Fibroblast of skin of left quadriceps (primary cell): ENCODE measurements around the gene UNC5A.
"Not testable (repeated sequence)": the region's sequence is repeated elsewhere in the genome, so short reads cannot be mapped to it uniquely, and the experiment has no call there.

Experiments used
- DNase-seq, 2 experiments: peaks; one replicate each; pipeline ENCODE4 v3.0.0-alpha.2; 2013; ENCODE audit warnings: low read depth in 2 of 2

UNC5A gene

DNA sequence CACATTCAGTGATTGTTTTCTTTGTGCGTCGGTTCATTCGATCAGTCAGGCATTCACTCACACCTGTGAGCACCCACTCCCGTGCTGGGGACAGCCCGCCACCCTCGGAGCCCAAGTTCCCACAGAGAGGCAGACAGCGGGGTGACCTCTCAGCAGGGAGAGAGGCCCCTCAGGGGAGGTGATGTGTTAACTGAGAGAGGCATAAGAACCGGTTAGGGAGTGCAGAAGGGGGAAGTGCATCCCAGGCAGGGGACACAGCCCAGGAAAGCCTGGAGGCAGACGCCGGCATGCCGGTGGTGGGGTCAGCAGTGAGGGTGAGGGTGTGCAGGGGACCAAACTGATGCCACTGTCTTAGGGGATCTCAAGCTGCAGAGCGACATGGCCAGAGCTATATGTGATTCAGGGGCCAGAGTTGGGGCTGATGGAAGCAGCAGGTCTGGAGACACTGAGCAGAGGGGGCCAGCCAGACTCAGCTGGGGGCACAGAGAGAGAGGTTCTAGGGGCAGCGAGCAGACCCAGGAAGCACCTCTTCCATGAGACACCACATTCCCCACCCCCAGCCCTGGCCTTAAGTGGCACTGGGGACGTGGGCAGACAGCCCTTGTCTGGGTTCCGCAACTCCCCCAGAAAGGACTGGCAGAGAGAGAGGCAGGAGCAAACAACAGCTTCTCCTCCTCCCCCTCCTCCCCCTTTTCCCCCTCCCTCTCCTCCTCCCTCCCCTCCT is 52.8 kb downstream of the UNC5A start:
- DNase-seq: no peak

- no peak for DNase-seq
Measured at GRCh38 chr5:176863765-176864098, 53.4 kb downstream of the UNC5A start.

GRCh38 chr5:176864755-176865154 is 54.4 kb downstream of the UNC5A start:
- DNase-seq: no peak

GRCh38 chr5:176865964-176866363 is 55.6 kb downstream of the UNC5A start:
- no peak for DNase-seq

DNA sequence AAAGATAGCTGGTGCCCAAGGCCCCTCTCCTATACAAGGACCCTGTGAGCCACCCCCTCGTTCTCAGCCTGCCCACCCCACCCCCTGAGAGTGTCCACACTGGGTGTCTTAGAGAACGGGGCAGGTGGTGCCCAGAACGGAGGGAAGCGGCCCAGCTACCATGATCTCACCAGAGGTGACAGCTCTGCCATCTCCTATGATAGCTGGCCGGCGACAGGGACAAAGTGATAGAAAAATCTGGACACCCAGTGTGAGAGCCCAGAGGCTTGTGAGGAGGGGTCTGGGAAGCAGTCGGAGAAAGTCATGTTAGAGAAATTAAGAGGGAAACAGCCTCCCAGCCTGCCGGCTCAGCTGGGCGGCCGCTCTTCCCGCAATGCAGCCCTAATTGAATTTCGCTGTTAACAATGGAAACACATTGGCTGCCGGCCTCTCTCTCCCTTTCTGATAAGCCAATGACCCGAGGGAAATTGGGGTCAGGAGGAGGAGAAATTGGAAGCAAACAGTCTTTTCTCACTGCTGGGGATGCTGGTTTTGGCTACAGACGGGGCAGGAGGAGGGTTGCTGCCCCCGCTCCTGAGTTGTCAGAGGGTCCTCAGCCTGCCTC is 56.5 kb downstream of the UNC5A start:
- DNase-seq: no peak

GRCh38 chr5:176868126-176868525 is 57.8 kb downstream of the UNC5A start:
- DNase-seq: no peak

DNA sequence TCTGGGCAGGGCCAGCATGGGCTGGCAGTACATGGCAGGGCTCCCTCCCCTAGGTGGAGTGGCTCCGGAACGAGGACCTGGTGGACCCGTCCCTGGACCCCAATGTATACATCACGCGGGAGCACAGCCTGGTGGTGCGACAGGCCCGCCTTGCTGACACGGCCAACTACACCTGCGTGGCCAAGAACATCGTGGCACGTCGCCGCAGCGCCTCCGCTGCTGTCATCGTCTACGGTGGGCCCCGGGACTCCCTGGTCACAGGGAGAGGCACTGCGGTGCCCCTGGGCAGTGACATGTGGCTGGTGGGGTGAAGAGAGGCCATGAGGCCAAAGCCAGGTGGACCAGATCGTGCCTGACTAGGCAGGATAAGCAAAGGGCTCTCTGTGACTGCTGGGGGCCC is 58.4 kb downstream of the UNC5A start:
- DNase-seq: no peak

DNA sequence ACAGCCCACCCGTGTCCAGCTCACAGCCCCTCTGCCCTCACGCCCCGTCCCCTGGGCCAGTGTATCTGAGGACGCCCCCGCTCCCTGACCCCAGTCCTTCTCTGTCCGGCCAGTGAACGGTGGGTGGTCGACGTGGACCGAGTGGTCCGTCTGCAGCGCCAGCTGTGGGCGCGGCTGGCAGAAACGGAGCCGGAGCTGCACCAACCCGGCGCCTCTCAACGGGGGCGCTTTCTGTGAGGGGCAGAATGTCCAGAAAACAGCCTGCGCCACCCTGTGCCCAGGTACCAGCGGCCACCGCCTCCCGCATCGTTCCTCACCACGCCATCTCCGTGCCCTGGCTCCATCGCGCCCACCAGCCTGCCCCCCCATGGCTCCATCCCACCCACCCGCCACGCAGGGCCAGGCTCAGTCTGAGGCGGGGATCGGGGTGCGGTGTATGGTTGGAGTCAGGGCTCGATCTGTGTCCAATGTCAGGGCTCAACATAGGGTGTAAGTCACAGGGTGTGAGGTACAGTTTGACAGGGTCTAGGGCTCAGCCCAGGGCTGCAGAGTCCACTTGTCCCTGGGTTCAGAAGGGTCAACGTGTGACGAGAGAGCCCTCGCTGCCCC is 59.2 kb downstream of the UNC5A start:
- no peak for DNase-seq

GRCh38 chr5:176870110-176870591 is 59.8 kb downstream of the UNC5A start:
- DNase-seq: no peak

DNA sequence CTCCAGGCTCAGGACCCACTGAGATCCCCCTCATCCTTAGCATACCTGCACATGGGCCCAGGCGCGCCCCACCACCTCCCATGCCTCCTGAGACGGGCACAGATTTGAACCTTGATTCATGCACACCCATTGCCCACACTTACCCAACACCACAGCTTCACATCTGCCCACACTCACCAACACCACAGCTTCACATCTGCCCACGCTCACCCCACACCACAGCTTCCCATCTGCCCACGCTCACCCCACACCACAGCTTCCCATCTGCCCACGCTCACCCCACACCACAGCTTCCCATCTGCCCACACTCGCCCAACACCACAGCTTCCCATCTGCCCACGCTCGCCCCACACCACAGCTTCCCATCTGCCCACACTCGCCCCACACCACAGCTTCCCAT is 60.3 kb downstream of the UNC5A start:
- DNase-seq: not testable (repeated sequence)

DNA sequence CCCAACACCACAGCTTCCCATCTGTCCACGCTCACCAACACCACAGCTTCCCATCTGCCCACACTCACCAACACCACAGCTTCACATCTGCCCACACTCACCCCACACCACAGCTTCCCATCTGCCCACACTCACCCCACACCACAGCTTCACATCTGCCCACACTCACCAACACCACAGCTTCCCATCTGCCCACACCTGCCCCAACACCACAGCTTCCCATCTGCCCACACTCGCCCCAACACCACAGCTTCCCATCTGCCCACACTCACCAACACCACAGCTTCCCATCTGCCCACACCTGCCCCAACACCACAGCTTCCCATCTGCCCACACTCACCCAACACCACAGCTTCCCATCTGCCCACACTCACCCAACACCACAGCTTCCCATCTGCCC is 62.2 kb downstream of the UNC5A start:
- DNase-seq: not testable (repeated sequence)

- not testable (repeated sequence) for DNase-seq
Measured at GRCh38 chr5:176873011-176873410, 62.7 kb downstream of the UNC5A start.

GRCh38 chr5:176873541-176874172 is 63.3 kb downstream of the UNC5A start:
- no peak for DNase-seq

DNA sequence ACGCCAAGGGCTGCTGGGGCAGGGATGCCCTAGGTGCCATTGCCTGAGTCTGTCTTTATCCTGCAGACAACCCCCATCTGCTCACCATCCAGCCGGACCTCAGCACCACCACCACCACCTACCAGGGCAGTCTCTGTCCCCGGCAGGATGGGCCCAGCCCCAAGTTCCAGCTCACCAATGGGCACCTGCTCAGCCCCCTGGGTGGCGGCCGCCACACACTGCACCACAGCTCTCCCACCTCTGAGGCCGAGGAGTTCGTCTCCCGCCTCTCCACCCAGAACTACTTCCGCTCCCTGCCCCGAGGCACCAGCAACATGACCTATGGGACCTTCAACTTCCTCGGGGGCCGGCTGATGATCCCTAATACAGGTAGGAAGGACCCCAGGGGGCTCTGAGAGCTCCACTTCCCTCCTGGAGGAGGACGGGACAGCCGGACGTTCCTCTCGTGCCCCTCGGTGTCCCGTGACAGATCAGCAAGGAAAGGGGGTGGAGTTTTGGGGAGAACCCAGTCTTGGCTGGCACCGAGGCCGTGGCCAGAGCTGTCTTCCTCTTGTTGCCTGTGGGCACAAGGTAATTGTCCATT is 63.9 kb downstream of the UNC5A start:
- DNase-seq: no peak

DNA sequence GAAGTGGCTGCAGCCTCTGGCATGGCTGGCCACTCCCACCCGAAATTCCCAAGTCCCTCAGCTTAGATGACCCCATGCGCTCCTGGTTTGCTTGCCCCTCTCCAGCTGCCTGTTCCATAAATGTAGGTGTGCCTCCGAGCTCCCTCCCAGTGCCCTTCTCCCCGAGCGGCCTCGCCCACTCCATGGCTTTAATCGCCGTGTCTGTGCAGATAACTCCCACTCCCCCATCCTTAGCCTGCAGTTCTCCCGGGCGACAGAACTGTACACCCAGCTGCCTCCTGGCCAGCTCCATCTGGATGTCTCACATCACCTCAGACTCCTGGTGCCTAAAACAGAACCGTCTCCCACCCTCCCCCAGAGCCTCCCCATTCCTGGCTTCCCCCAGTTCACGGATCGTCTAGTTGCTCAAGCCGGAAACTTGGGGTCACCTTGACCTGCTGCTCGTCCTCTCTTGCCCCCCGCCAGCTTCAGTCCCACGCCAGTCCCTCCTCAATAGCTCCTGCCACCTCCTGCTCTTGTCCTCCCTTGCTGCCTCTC is 64.7 kb downstream of the UNC5A start:
- no peak for DNase-seq

GRCh38 chr5:176875783-176876505 is 65.6 kb downstream of the UNC5A start:
- no peak for DNase-seq

DNA sequence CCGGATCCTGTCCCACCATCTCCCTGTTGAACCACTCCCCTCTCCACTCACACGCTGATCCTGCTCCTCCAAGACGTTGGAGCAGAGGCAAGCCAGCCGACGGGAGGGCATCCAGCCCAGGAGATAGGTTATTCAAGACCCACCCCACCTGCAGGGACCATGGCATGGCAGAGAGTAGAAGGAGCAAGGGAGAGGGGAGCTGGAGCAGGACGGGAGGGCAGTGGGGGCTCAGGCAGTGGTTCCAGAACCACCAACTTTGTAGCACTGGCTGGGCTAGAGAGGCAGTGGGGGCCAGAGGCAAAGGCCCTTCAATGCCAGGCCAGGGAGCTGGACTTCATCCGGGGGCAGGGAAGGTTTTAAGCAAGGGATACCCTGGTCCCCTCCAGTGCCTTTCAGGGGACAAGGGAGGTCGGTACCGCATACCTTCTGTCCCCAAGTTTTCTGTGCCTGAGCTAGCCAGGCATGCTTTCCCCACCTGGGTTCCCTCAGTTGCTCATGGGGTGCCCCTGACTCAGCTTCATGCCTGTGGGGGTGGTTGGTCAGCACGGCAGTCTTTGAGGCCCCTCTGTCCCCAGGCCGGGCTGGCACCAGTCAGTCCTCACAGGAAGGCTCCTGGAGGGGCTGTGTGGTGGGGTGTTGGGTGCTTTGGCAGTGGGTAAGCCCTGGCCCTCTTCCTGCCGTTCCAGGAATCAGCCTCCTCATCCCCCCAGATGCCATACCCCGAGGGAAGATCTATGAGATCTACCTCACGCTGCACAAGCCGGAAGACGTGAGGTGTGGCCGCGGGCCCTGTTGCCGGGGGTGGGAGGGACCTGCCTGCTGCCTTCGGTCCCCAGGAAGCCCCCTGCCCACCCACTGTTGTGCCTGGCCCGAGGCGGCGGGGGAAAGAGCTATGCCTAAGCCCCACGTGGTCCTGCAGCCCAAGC is 66.4 kb downstream of the UNC5A start:
- DNase-seq: no peak

- DNase-seq: no peak
Measured at GRCh38 chr5:176877793-176878331, 67.5 kb downstream of the UNC5A start.

DNA sequence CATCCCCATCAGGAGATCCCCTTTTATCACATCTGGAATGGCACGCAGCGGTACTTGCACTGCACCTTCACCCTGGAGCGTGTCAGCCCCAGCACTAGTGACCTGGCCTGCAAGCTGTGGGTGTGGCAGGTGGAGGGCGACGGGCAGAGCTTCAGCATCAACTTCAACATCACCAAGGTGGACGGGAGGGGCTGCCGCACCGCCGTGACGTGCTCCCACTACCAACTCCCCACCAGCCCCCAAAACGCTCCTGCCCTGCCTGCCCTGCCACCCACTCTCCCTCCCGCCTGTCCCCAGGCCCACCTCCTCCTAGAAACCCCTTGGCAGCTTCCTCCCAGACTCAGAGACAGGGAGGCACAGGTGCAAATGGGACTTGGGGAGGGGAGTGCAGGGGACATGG is 68.1 kb downstream of the UNC5A start:
- DNase-seq: no peak
